Stimulated activated naive CD8-positive, alpha-beta T cell treated with anti-CD3 and anti-CD28 coated beads, Interleukin-15, amount 100 ng/mL, for 72 hours (primary cell): ENCODE measurements around the gene NYAP2.
A peak's percentile ranks its signal among the peaks of the same experiment; 100 is the strongest.

ENCODE experiments used
- ATAC-seq: fragments of 150-1000 bp; cut with Tn5 transposase; 2 replicates; pipeline ENCODE4 v1.10.0; 2021; ENCODE audit warnings: mild to moderate bottlenecking, moderate library complexity
- DNase-seq, 2 donors: peaks; one replicate each; pipeline ENCODE4 v3.0.0; 2021 to 2022
- H3K27ac Mint-ChIP-seq, 2 donors: one replicate each; pipeline ENCODE4 v1.8.0; 2022; ENCODE audit warnings: mild to moderate bottlenecking in 2 of 2, mixed read lengths in 2 of 2, moderate library complexity in 2 of 2
- H3K27me3 Mint-ChIP-seq: one replicate; pipeline ENCODE4 v1.8.0; 2022; ENCODE audit warnings: mixed read lengths
- H3K4me1 Mint-ChIP-seq: one replicate; pipeline ENCODE4 v1.8.0; 2022; ENCODE audit warnings: mild to moderate bottlenecking, mixed read lengths
- H3K4me3 Mint-ChIP-seq, 2 donors: one replicate each; pipeline ENCODE4 v1.8.0; 2022; ENCODE audit warnings: mild to moderate bottlenecking in 2 of 2, mixed read lengths in 2 of 2, moderate library complexity in 1 of 2
- H3K9me3 Mint-ChIP-seq, 2 donors: one replicate each; pipeline ENCODE4 v1.8.0; 2022; ENCODE audit warnings: mixed read lengths in 2 of 2

The NYAP2 gene

DNA sequence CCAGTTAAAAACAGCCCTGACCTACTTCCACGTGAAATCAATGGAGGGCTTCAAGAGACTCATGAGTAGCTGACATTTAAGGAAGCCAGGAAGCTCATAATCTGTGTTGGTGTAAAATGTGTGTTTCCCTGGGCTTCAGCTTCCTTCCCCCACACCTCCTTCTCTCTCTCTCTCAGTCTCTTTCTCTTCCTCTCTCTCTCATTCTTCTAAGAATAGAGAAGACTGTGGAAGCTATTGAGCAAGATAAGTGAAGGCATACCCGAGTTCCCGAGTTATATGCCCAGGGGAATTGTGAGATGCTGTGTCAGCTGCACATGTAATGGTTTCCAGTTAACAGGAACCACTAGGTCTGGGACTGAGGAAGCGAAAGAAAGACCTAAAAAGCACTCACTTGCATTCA is 199.4 kb downstream of the NYAP2 start:
- DNase-seq = no peak
- peaks cover 0 to 9% of the 10 kb centered on the region in 2 donors for H3K9me3 Mint-ChIP-seq
- ATAC-seq = no peak
- H3K27ac Mint-ChIP-seq = no peak overlapping the region
- H3K4me1 Mint-ChIP-seq = no peaks in the 10 kb centered on the region
- H3K27me3 Mint-ChIP-seq = no peaks in the 10 kb centered on the region
- H3K4me3 Mint-ChIP-seq = no peak overlapping the region

DNA sequence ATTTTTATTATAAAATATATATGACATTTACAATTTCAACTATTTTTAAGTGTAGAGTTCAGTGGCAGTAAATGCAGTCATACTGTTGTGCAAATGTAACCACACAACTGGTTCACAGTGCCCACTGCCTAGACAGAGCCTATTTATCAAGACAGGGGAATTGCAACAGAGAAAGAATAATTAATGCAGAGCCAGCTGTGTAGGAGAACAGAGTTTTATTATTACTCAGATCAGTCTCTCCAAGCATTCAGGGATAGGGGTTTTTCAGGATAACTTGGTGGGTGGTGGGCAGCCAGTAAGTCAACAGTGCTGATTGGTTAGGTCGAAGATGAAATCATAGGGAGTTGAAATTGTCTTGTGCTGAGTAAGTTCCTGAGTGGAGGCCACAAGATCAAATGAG is 200.3 kb downstream of the NYAP2 start:
- peaks cover 0 to 9% of the 10 kb centered on the region in 2 donors for H3K9me3 Mint-ChIP-seq
- no peak overlapping the region for H3K27ac Mint-ChIP-seq
- DNase-seq (no peak), ATAC-seq (no peak)
- no peaks in the 10 kb centered on the region for H3K27me3 Mint-ChIP-seq
- H3K4me3 Mint-ChIP-seq = no peak overlapping the region
- H3K4me1 Mint-ChIP-seq = no peaks in the 10 kb centered on the region

DNA sequence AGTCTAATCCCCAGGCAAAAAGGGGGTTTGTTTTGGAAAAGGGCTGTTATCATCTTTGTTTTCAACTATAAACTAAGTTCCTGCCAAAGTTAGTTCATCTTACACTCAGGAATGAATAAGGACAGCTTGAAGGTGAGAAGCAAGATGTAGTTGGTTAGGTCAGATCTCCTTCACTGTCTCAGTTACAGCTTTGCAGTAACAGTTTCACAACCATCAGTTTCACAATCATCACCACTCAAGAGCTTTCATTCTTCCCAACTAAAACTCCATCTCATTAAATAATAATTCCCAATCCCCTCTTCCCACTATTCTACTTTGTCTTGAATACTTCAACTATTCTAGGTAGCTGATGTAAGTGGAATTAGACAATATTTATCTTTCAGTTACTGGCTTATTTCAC is 200.9 kb downstream of the NYAP2 start:
- no peak for DNase-seq
- H3K9me3 Mint-ChIP-seq = peaks cover 0 to 9% of the 10 kb centered on the region in 2 donors
- no peak for ATAC-seq

DNA sequence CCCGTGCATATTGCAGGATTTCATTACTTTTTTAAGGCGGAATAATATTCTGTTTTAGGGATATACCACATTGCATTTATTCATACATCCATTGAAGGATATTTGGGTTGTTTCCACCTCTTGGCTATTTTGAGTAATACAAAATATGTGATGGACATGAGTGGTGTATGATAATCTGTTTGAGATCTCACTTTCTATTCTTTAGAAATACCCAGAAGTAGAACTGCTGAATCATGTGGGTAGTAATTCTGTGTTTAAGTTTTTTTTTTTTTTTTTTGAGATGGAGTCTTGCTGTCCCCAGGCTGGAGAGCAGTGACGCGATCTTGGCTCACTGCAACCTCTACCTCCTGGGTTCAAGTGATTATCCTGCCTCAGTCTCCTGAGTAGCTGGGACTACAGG is 201.4 kb downstream of the NYAP2 start:
- no peaks in the 10 kb centered on the region for H3K4me1 Mint-ChIP-seq
- no peak overlapping the region for H3K4me3 Mint-ChIP-seq
- no peak for ATAC-seq
- H3K27me3 Mint-ChIP-seq = no peaks in the 10 kb centered on the region
- no peak for DNase-seq
- no peak overlapping the region for H3K27ac Mint-ChIP-seq
- peaks cover 0 to 9% of the 10 kb centered on the region in 2 donors for H3K9me3 Mint-ChIP-seq

More for the DNA sequence above, 200.9 kb downstream of the NYAP2 start:
- Mint-ChIP-seq H3K4me1 (no peaks in the 10 kb centered on the region), H3K4me3 (no peak overlapping the region), H3K27ac (no peak overlapping the region), H3K27me3 (no peaks in the 10 kb centered on the region)

DNA sequence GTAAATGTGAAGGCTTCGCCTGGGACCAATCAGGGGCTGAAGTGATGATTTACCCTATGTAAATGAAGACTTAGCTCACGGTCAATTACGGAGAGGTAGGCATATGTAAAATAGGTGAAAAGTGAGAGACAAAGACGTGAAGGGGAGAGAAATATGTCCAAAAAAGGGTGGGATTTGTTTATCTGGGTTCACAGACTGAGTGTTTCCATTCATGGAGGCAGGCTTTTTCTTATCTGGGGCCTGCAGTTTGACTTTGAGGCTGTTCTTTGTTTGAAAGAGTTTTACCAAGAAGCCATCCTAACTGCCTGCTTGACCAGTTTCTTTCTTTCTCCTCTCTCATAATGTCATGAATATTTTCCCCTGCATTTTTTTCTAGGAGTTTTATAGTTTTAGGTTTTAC is 202.7 kb downstream of the NYAP2 start:
- Mint-ChIP-seq H3K27ac (no peak overlapping the region), H3K27me3 (no peaks in the 10 kb centered on the region), H3K4me3 (no peak overlapping the region), H3K9me3 (peaks cover 0 to 9% of the 10 kb centered on the region in 2 donors), H3K4me1 (no peaks in the 10 kb centered on the region)
- ATAC-seq (no peak), DNase-seq (no peak)

DNA sequence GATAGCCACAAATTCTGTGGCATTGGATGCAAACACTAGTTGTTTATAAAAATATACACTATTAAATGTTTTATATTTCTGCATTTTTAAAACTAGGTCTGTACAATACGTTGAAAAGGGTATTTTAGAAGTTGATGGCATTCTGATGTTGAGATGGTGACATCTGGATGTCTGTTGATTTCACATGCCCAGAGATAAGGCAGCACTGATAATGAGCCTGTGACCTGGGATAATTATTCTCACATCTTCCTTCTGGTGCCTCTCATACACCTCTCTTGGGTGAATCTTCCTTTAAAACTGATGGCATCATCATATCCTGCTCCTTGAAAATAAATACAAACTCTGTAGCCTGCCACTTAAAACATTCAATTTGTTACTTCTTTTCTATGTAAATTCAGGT is 208.6 kb downstream of the NYAP2 start:
- Mint-ChIP-seq H3K4me3 (no peak overlapping the region), H3K4me1 (no peaks in the 10 kb centered on the region)

DNA sequence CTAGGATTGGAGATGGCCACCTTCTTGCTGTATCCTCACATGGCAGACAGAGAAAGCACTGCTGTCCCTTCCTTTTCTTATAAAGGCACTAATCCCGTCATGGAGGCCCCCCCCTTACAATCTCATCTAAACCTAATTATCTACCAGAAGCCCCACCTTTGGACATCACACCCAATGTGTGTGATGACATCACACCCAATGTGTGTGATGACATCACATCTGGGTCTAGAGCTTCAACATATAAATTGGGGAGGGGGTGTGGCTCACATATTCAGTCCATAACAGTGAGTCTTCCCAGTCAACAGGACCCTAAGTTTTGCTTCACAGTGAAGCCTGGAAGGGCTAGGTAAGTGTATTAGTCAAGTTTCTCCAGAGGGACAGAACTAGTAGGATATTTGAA is 213.1 kb downstream of the NYAP2 start:
- peaks cover 14% of the 10 kb centered on the region for H3K27me3 Mint-ChIP-seq
- H3K9me3 Mint-ChIP-seq = no peaks in the 10 kb centered on the region
- H3K4me1 Mint-ChIP-seq = no peaks in the 10 kb centered on the region
- H3K4me3 Mint-ChIP-seq = no peak overlapping the region
- DNase-seq (no peak), ATAC-seq (no peak)
- H3K27ac Mint-ChIP-seq = no peak overlapping the region

More for the DNA sequence above, 208.6 kb downstream of the NYAP2 start:
- Mint-ChIP-seq H3K27me3 (peaks cover 14% of the 10 kb centered on the region), H3K9me3 (no peaks in the 10 kb centered on the region), H3K27ac (no peak overlapping the region)
- ATAC-seq (no peak), DNase-seq (no peak)

DNA sequence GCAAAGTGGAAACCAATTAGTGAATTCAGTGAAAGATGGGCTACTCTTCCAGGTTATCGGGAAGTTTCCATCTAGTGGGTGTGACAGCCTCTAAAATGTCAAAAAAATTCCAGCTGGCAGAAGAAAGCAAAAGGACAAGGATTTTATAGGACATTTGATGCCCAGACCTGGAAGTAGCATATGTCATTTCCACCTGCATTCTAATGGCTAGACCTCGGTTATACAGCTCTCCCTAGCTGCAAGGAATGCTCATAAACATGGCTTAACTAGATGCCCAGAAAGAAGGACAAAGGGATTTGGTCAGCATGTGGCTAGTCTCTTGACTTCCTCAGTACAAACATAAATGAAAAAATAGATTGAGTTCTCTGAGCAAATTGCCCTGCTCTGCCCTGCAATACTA is 215.4 kb downstream of the NYAP2 start:
- H3K9me3 Mint-ChIP-seq = no peaks in the 10 kb centered on the region
- ATAC-seq (no peak), DNase-seq (no peak)
- no peak overlapping the region for H3K4me3 Mint-ChIP-seq
- H3K27me3 Mint-ChIP-seq = peaks cover 18% of the 10 kb centered on the region
- H3K27ac Mint-ChIP-seq = no peak overlapping the region
- H3K4me1 Mint-ChIP-seq = no peaks in the 10 kb centered on the region

DNA sequence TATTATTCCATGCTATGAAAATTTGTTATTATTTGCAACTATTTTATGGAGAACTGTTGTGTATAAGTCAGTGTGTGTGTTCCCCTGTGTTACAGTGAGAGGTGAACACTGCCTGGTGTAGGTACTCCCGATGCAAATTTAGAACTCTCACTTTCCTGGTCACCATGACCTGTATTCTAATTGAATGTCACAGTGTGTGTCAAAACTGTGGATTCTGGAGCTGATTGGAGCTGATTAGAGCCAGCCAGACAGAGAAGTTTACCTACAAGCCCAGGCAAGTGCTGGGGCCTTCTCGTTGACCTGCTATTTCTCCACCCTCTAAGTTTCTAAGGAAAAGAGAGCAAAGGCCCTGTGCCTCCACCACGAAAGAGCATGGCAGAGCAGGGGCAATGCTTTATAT is 216.0 kb downstream of the NYAP2 start:
- DNase-seq (no peak), ATAC-seq (no peak)
- Mint-ChIP-seq H3K4me1 (no peaks in the 10 kb centered on the region), H3K9me3 (no peaks in the 10 kb centered on the region), H3K27me3 (peaks cover 12% of the 10 kb centered on the region), H3K27ac (no peak overlapping the region), H3K4me3 (no peak overlapping the region)

DNA sequence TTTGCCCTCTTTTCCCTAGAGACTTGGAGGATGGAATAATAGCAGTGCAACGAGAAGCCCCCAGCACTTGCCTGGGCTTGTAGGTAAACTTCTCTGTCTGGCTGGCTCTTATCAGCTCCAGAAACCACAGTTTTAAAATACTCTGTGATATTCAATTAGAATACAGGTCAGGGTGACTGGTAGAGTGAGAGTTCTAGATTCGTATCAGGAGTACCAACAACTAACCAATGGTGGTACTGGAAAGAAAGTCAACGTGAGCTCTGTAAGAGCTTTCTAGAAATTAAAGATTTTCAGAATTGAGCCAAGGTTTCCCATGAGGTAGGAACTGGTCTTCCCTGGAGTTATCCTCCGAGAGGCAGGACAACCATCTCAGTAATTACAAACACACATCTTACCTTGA is 216.9 kb downstream of the NYAP2 start:
- ATAC-seq (no peak), DNase-seq (no peak)
- Mint-ChIP-seq H3K9me3 (no peaks in the 10 kb centered on the region), H3K4me3 (no peak overlapping the region), H3K27me3 (peaks cover 7% of the 10 kb centered on the region), H3K4me1 (no peaks in the 10 kb centered on the region), H3K27ac (no peak overlapping the region)

DNA sequence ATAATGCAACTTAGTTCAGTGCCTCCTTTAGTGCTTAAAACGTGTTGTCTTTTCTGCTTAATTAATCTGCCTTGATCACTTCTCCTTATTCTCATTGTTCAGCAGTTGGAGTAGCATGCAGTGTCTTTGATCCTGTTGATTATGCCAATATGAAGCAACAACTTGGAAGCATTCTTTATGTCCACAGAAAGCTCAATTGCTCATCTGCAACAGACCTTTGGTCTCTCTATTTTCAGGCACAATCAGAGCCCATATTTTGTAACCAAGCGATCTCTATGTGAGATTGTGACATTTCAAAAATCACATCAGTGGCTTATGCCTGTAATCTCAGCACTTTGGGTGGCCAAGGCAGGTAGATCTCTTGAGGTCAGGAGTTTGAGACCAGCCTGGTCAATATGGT is 217.3 kb downstream of the NYAP2 start:
- no peaks in the 10 kb centered on the region for H3K9me3 Mint-ChIP-seq
- DNase-seq (no peak), ATAC-seq (no peak)
- no peak overlapping the region for H3K27ac Mint-ChIP-seq
- peaks cover 7% of the 10 kb centered on the region for H3K27me3 Mint-ChIP-seq
- no peaks in the 10 kb centered on the region for H3K4me1 Mint-ChIP-seq
- H3K4me3 Mint-ChIP-seq = no peak overlapping the region

DNA sequence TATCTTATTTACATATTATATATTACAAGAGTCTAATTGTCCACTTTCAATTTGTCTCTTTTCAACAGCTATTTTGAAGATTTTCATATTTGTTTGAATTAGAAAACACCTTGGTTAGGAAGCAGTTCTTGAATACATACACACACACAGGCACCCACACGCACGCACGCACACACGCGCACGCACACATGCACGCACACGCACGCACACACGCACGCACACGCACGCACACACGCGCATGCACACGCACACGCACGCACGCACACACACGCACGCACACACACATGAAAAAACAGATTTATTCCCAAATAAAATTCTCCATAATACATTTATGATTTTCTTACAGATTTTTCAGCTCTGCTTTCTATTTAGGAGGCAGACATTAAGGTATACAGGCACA is 220.7 kb downstream of the NYAP2 start:
- no peak for DNase-seq
- Mint-ChIP-seq H3K27me3 (peaks cover 7% of the 10 kb centered on the region), H3K4me1 (no peaks in the 10 kb centered on the region), H3K27ac (no peak overlapping the region), H3K4me3 (no peak overlapping the region), H3K9me3 (no peaks in the 10 kb centered on the region)
- ATAC-seq = no peak

DNA sequence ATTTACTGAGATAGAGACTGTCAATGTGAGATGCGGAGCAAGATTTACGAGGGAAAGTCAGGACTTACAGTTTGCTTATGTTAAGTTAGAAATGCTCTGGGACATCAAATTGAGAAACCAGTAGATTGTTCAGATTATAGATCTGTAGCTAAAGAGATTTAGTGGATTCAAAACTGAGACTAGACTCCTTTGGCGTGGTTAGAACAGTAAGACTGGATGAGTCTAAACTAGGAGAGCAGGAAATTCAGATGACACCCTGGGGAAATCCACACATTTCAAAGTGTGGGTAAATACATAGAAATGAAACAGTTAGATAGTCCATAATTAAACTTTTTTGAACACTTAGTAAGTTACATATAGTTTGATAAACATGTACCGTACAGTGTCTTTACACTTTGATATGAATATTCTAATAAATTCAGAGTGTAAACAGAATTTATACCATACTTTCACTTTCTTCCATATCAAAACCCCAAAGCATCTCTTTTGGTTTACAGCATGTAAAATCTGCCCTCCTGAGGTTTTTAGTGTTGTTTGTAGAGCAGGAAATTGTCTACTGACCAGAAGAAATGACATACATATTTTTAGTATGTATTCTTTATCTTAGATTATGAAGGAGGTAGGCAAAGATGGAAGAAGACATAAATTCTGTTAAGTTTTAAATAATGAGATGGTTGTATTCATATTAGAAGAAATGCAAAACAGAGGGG is 231.5 kb downstream of the NYAP2 start:
- H3K9me3 Mint-ChIP-seq = no peaks in the 10 kb centered on the region
- DNase-seq = no peak
- H3K27ac Mint-ChIP-seq = no peak overlapping the region
- H3K4me3 Mint-ChIP-seq = peak overlapping the region in 1 of 2 donors; percentile 17
- peaks cover 17% of the 10 kb centered on the region for H3K27me3 Mint-ChIP-seq
- peak; percentile 89 for ATAC-seq
- peaks cover 12% of the 10 kb centered on the region for H3K4me1 Mint-ChIP-seq

DNA sequence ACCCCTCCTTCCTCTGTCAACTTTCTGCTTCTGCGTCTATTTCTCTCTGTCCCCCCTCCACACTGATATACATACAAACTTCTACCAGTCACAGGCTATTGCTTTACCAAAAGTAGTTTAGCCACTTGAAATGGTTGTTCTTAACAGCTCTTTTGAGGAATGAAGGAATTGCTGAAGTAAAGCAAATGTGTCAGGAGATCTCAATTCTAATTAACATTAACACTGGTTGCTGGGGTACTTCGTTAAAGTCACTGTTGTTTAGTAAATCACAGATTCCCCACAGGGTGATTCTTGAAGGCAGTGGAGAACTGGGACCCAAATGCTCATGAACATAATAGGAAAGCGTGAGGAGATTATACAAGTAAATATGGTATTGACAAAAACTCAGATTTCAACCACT is 232.8 kb downstream of the NYAP2 start:
- peaks cover 12% of the 10 kb centered on the region for H3K4me1 Mint-ChIP-seq
- no peak for ATAC-seq
- H3K9me3 Mint-ChIP-seq = no peaks in the 10 kb centered on the region

DNA sequence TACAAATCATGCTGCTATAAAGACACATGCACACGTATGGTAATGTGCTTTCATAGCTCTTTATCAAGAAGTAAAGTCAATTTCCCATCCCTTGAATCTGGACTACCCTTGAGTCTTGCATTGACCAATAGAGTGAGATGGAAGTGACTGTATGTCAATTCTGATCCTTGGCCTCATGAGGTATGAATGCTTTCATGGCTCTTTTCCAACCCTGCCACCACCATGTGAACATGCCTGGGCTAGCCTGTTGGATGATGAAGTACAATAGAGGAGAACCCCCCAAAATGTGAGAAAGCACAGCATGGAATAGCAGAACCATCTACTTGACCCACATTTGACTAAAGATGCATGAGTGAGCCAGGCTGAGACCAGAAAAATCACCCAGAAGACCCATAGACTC is 237.0 kb downstream of the NYAP2 start:
- Mint-ChIP-seq H3K4me3 (no peak overlapping the region), H3K4me1 (no peaks in the 10 kb centered on the region), H3K9me3 (no peaks in the 10 kb centered on the region), H3K27ac (no peak overlapping the region), H3K27me3 (peaks cover 32% of the 10 kb centered on the region)
- ATAC-seq = no peak
- no peak for DNase-seq

More for the DNA sequence above, 232.8 kb downstream of the NYAP2 start:
- H3K27ac Mint-ChIP-seq = no peak overlapping the region
- peaks cover 18% of the 10 kb centered on the region for H3K27me3 Mint-ChIP-seq
- no peak for DNase-seq
- H3K4me3 Mint-ChIP-seq = no peak overlapping the region

DNA sequence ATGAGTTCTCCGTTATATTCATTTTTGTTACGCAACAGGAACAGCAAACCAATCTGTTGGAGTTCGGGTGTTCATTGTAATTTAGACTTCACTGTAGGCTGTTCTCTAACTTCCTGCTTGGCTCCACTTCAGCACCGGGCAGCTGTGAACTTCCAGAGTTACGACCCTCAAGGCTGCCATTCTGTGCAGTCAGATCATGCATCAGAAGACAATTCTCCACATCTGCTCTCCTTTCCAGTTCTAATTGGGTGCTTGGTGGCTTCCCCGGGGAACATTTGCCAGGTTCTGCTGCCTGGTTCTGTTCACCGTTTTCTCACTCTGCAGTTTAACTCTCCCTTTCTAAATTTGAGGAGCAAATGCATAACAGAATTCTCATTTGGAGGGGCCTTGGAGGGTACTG is 237.7 kb downstream of the NYAP2 start:
- H3K9me3 Mint-ChIP-seq = no peaks in the 10 kb centered on the region
- H3K4me1 Mint-ChIP-seq = no peaks in the 10 kb centered on the region
- H3K4me3 Mint-ChIP-seq = no peak overlapping the region
- peaks cover 25% of the 10 kb centered on the region for H3K27me3 Mint-ChIP-seq
- H3K27ac Mint-ChIP-seq = no peak overlapping the region
- no peak for ATAC-seq
- no peak for DNase-seq

DNA sequence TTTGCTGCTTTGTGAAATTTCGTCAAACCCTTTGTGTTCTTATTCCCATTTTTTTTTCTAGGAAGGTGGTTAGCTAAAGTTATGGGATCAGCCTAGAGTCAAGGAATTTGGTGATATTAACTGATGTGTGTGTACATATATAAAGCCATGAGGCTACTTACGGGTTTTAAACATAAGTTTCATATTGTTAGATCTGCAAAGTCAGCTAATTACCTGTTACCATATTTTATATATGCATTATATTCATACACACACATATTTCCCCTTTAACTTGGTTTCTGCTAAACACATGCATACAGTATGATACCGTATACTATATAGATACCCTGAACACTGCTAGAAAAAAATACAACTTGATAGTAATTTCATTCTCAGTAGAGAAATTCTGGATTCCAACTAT is 241.0 kb downstream of the NYAP2 start:
- ATAC-seq (no peak), DNase-seq (no peak)
- no peak overlapping the region for H3K27ac Mint-ChIP-seq
- H3K27me3 Mint-ChIP-seq = peaks cover 15% of the 10 kb centered on the region
- no peak overlapping the region for H3K4me3 Mint-ChIP-seq
- H3K4me1 Mint-ChIP-seq = no peaks in the 10 kb centered on the region
- H3K9me3 Mint-ChIP-seq = peaks cover 0 to 5% of the 10 kb centered on the region in 2 donors
